Pancreas (tissue), 10 donors: ENCODE results near the gene IL31RA. TPM values are rescaled to one million over a fixed set of nuclear protein-coding genes. Genes with fewer than 3 reads are reported as not detected.

ENCODE experiments used
- ATAC-seq, 4 donors: fragments of 200-7000 bp; cut with Tn5 transposase; one replicate each; pipeline versions ENCODE4 v1.8.0 to v1.9.1; 2020; ENCODE audit warnings: mild to moderate bottlenecking in 4 of 4, moderate library complexity in 4 of 4
- DNase-seq, 6 donors: peaks; one replicate each; pipeline ENCODE4 v3.0.0-alpha.2; 2020
- FAIRE-seq: peaks from 2 replicates; lab custom pipeline; 2012; peaks lifted over from hg19 to GRCh38; lab: Jason Lieb, UNC
- H3K27ac ChIP-seq, 4 donors: fragments of 200-600 bp; sonication (generic); 1 replicate in 3 of 4; 2 replicates in 1 of 4; pipeline versions ENCODE4 v1.5.0 to v1.8.0; 2020
- H3K27me3 ChIP-seq, 4 donors: fragments of 200-600 bp; one replicate each; pipeline ENCODE4 v1.8.0; 2021
- H3K36me3 ChIP-seq, 3 donors: fragments of 200-600 bp; sonication (generic) in 1 of 3; one replicate each; pipeline versions ENCODE4 v1.5.0 to v1.8.0; 2020 to 2021
- H3K4me1 ChIP-seq, 3 donors: fragments of 200-600 bp; one replicate each; pipeline ENCODE4 v1.8.0; 2021
- H3K4me3 ChIP-seq, 4 donors: fragments of 200-600 bp; sonication (generic) in 2 of 4; one replicate each; pipeline versions ENCODE4 v1.5.0 to v1.8.0; 2020 to 2021
- H3K9me3 ChIP-seq, 4 donors: fragments of 200-600 bp; one replicate each; pipeline ENCODE4 v1.8.0; 2021
- WGBS, 2 donors: extraction: QIAGEN DNeasy Blood & Tissue Kit; methylation state at CpG; one replicate each; pipeline ENCODE4 v1.1.7; 2013; 5-methylcytosine and 5-hydroxymethylcytosine counted together
- intact Hi-C, 3 donors: fragments of 100-400 bp; cut with DNase I; formaldehyde crosslinking; loops; one replicate each; pipeline versions ENCODE4 v1.11.1 to v1.14.2; 2022
- polyA plus RNA-seq, 2 donors: library from polyadenylated mRNA; stranded (reverse); fragments of 200-250 nt; gene quantifications; one replicate each; pipeline ENCODE4 v1.2.3, GENCODE V29; 2013
- total RNA-seq, 6 donors: library from RNA; stranded (reverse); fragmentation: NEBNext Ultra II Directional in 4 of 6; extraction: Animal tissue kit (Norgen Biotek cat#: 25700) in 4 of 6; gene quantifications; one replicate each; pipeline versions ENCODE4 v1.2.1 to v1.2.4, GENCODE V29; 2021 to 2023
- TF ChIP-seq, protein P1 (sequence below), 4 donors: fragments of 200-600 bp; sonication (generic) in 3 of 4; IDR thresholded peaks; one replicate each; pipeline versions ENCODE4 v1.5.0 to v1.8.0; 2021; ENCODE audit warnings: antibody characterized with exemption in 4 of 4
- donor health status: healthy with polysubstance abuse.
- donor health status: DM: no; HTN: no; CAD: no; lungs with moderate emphysema.
- donor health status: DM: no; HTN: no; CAD: no.
- donor health status: control.
- donor health status: control.
- donor health status: Bipolar disorder and iron deficiency.
- donor health status: DM: yes; HTN: yes; CAD: no.
- donor health status: DM: no; HTN: no; CAD: no.
- donor health status: DM: no; HTN: no; CAD: no.
- donor health status: DM: yes; HTN: yes; CAD: no.

Gene IL31RA
- total and polyA plus RNA-seq, 8 donors = 0.07 to 0.44 (median 0.24) TPM

DNA sequence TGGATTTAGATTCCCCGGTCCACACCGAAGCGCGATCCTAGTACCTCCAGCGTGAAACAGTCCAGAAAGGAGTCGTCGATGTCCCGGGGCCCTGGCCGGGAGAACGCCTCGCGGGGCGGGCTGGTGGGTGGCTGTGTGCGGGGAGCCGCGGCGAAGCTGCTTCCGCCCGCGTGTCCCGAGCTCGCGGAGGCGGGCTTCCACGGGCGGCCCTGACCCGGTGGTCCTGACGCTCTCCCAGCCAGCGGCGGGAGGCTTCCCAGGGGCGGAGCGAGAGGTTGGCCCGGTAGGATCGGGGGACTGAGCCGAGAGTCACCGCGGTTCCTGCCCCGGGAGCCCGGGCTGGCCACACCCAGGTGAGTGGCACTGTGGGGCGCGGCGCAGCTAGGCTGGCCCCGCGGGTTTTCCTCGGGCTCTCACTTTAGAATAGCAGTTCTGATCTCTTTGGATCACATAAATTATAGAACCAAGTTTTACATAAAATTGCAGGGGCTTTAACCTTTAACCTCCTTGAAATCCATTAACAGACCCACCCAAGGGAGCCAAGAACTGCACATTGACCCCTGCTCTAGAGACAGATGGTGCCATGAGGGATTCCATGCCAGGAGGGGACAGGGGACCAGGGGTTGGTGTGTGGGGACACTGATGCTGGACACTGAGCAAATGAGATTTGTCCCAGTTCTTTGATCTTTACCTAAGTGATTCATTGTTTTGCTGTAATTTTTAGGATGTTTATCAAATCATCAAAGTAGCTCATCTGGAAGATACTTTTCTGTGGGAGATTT is 29.2 kb upstream of the IL31RA start:
- 6 to 9% methylated on average over 45 of the region's 45 CpGs for WGBS, 2 donors
- intact Hi-C loops = no loop called here
- Histone ChIP-seq H3K4me3 (peak overlapping the region; percentile 4 to 47 (median 28)), H3K27me3 (no peaks in the 10 kb centered on the region), H3K4me1 (no peaks in the 10 kb centered on the region), H3K9me3 (no peaks in the 10 kb centered on the region), H3K36me3 (no peaks in the 10 kb centered on the region), H3K27ac (no peak overlapping the region)
- ATAC-seq (peak; percentile 83 to 96 (median 90)), DNase-seq (peak; percentile 21 to 75 (median 49)), FAIRE-seq (no peak)
- TF ChIP-seq, protein P1, sequence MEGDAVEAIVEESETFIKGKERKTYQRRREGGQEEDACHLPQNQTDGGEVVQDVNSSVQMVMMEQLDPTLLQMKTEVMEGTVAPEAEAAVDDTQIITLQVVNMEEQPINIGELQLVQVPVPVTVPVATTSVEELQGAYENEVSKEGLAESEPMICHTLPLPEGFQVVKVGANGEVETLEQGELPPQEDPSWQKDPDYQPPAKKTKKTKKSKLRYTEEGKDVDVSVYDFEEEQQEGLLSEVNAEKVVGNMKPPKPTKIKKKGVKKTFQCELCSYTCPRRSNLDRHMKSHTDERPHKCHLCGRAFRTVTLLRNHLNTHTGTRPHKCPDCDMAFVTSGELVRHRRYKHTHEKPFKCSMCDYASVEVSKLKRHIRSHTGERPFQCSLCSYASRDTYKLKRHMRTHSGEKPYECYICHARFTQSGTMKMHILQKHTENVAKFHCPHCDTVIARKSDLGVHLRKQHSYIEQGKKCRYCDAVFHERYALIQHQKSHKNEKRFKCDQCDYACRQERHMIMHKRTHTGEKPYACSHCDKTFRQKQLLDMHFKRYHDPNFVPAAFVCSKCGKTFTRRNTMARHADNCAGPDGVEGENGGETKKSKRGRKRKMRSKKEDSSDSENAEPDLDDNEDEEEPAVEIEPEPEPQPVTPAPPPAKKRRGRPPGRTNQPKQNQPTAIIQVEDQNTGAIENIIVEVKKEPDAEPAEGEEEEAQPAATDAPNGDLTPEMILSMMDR (IDR thresholded peaks at IDR 0.05) = no peak

DNA sequence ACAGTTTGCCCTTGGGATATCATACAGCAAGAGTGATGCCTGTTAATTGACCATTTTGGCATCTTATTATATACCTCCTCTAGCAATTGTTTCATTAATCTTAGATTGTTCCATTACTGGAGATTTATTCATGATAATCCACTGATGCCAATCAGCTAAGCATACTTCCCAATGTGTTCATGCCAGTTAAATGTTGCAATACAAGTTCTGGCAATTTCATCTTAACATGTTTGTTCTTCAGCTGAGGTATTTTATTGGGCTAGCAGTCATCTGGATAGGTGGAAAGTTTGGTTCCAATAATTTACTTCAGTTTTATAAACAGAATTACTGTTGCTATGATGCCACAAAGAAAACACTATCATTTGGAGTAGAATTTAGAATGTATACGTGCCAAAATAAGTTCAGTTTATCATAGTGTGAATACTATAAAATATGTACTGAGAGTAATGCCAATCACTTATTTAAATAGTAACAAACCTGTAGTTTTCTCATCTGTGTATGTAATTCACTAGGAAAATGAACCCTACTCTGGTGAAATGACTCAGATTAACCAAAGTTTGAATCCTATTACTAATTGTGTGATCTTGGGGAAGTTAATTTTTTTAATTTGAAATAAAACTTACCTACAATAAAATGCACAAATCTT is 27.9 kb upstream of the IL31RA start:
- FAIRE-seq (no peak), DNase-seq (no peak), ATAC-seq (peak in 1 of 4 donors; percentile 48)
- no peaks in the 10 kb centered on the region for H3K27me3 ChIP-seq
- no peak overlapping the region for H3K4me3 ChIP-seq
- intact Hi-C loops = no loop called here
- H3K4me1 ChIP-seq = no peaks in the 10 kb centered on the region
- TF ChIP-seq, protein P1 (IDR thresholded peaks at IDR 0.05) = no peak
- no peaks in the 10 kb centered on the region for H3K36me3 ChIP-seq
- no peak overlapping the region for H3K27ac ChIP-seq
- 52 to 58% methylated on average over 1 of the region's 1 CpG for WGBS, 2 donors
- H3K9me3 ChIP-seq = no peaks in the 10 kb centered on the region

DNA sequence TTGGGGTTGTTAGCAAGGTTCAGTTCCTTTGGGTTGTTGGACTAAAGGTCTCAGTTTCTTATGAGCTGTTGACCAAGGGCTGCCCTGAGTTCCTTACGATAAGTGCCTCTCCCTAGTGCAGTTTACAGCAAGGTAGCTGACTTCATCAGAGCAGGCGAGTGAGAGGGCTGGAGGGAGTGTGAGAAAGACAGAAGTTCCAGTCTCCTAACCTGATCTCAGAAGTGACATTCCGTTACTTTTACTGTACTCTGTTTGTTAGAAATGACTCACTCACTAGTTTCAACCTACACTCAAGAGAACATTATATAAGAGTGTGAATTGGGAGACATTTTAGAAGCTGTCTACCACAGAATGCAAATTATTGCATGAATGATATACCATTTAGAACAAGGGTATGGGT is 21.2 kb upstream of the IL31RA start:
- ATAC-seq = no peak
- WGBS, 2 donors = 90 to 92% methylated on average over 3 of the region's 3 CpGs

DNA sequence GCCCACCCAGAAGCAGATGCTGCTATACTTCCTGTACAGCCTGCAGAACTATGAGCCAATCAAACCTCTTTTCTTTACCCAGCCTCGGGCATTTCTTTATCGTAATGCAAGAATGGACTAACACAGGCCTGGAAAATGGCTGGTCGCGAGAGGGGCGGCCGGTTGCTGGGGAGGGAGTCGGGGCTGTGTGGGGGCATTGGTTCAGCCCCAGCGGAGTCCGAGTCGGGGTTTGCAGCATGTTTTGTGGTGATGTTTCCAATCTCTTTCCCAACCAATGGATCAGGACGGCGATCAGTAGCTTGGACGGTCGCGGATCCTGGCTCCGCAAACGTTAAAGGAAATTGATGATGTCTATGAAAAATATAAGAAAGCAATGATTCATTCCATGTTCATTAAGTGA is 18.7 kb upstream of the IL31RA start:
- no peaks in the 10 kb centered on the region for H3K27me3 ChIP-seq
- intact Hi-C loops = no loop called here
- FAIRE-seq = no peak
- no peak for DNase-seq
- H3K4me1 ChIP-seq = no peaks in the 10 kb centered on the region
- H3K27ac ChIP-seq = no peak overlapping the region
- no peak for ATAC-seq
- WGBS, 2 donors = 93 to 96% methylated on average over 17 of the region's 17 CpGs
- TF ChIP-seq, protein P1 (IDR thresholded peaks at IDR 0.05) = no peak
- no peaks in the 10 kb centered on the region for H3K9me3 ChIP-seq
- H3K36me3 ChIP-seq = no peaks in the 10 kb centered on the region
- H3K4me3 ChIP-seq = no peak overlapping the region

More for the DNA sequence above, 21.2 kb upstream of the IL31RA start:
- Histone ChIP-seq H3K4me1 (no peaks in the 10 kb centered on the region), H3K4me3 (no peak overlapping the region), H3K27me3 (no peaks in the 10 kb centered on the region), H3K9me3 (no peaks in the 10 kb centered on the region), H3K36me3 (no peaks in the 10 kb centered on the region), H3K27ac (no peak overlapping the region)
- intact Hi-C loops = no loop called here
- no peak for DNase-seq
- FAIRE-seq = no peak
- TF ChIP-seq, protein P1 (IDR thresholded peaks at IDR 0.05) = no peak

DNA sequence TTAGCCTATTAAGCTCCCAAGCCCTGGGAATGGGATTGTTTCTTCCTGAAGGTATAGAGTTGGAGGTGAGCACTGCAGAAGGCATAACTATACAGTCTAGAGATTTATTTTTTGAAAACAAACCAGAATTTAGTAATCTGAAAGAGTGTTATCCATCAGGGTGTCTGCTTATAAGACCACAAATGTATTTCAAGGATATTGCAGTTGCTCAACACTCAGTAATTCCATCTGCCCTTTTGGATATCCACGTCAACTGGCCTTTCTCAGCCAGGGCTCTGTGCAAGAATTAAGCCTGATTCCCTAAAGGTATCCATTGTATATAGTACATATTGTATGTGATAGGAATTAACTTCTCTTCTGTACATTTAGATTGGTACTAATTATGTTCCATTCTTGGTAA is 15.0 kb upstream of the IL31RA start:
- 93% methylated on average over 1 of the region's 1 CpG for WGBS, 2 donors
- no peaks in the 10 kb centered on the region for H3K4me1 ChIP-seq
- no peaks in the 10 kb centered on the region for H3K36me3 ChIP-seq
- ATAC-seq = no peak
- DNase-seq = no peak
- H3K27me3 ChIP-seq = no peaks in the 10 kb centered on the region
- no peak for FAIRE-seq
- H3K4me3 ChIP-seq = no peak overlapping the region
- no peak overlapping the region for H3K27ac ChIP-seq
- TF ChIP-seq, protein P1 (IDR thresholded peaks at IDR 0.05) = no peak
- no peaks in the 10 kb centered on the region for H3K9me3 ChIP-seq
- intact Hi-C loops = no loop called here
